HG03457 (cell line): ENCODE measurements around the gene PCAT6.
"Not testable (repeated sequence)": the region's sequence is repeated elsewhere in the genome, so short reads cannot be mapped to it uniquely, and the experiment has no call there.

Experiments
- ATAC-seq: cut with Tn5 transposase; IDR thresholded peaks from one replicate; pipeline ENCODE4 v1.9.1; 2021; ENCODE audit warnings: moderate number of reproducible peaks; ENCODE audit not compliant: unreplicated experiment

The PCAT6 gene

DNA sequence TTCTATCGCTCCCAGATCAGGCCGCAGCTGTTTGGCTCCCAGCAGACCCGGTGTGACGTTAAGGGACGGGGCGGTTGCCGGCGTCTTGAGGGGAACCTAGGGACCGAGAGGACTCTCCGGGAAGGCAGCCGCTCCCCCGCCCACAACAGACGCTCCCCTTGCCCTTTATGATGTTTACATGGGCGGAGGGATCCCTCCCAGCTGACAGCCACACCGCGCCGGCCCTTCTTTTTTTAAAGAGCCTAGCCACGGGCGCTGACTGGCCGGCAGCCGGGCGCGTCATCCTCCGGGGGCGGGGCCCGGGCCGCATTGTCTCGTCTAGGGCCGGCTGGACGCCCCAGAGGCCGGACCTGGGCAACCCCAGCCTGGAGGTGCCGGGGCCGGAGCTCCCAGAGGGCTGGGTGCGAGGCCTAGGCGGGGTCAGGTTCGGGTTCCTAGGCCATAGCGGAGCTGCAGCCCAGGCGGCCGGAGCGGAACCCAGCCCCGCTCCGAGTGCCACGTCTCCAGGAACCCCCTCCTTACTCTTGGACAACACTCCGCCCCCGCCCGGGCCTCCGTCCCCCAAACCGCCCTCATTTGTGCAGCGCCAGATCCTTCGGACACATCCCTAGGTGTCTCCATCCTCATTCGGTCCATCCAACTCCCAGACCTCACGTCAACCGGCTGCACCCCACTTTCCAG is at the start of gene PCAT6:
Gene PCAT6, plus strand, starts transcription at position 340 of the 681 bp plus-strand sequence.
- ATAC-seq, result peak; percentile 67

DNA sequence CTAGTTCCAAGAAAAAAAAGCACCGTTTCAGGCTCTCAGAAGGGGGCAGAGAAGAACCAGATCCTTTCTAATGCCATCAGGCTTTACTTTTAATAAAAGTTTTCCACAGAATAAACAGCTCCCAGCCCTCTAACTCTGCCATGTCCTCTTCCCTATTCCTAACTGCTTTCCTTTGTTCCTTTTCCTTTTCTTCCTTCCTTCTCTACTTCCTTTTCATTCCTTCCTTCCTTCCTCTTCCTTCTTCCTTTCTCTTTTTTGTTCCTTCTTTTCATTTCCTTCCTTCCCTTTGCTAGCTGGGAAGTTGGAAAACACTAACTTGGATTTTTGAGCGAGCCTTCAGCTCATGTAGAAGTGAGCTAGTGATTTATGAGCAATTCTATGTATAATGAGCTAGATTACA is 48.7 kb upstream of the PCAT6 start:
- ATAC-seq, result no peak

DNA sequence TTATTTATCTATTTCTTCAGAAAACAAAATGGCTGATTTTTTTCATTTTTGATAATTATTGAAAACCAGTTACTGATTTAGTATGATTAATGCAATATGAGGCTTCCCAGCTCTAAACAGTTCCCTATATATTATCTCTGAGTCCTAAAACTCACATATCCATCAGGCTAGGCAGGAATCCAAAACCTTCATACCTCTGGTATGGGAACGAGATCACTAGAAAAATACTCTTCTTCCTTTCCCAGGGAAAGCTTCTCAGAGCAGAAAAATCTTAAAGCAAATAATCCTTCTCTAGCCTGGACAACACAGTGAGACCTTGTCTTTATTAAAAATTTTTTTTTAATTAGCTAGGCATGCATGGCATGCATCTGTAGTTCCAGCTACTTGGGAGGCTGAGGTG is 45.0 kb upstream of the PCAT6 start:
- no peak for ATAC-seq

DNA sequence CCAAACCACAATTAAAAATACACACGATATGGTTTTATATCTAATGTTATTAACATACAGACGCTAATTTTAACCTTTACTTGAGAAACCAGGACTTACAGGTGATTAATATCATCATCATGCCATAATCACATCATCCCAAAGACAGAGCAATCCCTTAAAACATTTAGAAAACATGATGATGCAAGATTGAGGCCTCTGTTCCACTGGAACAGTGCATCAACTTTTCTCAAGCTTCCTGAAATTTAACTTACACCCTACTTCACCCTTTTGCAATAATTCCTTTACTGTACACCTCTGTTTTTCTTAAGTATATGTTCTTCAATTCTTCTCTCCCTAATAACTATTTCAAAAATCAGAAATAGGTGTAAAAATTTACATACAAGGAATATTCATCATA is 40.6 kb upstream of the PCAT6 start:
- no peak for ATAC-seq

DNA sequence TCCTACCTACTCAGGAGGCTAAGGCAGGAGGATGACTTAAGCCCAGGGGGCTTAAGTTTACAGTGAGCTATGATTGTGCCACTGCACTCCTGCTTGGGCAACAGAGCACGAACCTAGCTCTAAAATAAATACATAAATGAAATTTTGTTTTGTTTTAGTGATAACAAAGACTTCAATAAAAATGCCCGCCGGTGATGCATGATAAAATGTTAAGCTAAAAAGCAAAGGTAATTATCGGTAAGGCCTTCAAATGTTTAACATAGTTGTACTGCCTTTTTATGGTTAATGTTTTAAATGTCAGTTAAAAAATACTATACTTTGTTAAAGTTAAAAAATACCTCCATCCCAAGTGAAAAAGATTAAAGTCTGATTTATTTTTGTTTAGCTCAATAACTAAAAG is 29.6 kb upstream of the PCAT6 start:
- no peak for ATAC-seq

DNA sequence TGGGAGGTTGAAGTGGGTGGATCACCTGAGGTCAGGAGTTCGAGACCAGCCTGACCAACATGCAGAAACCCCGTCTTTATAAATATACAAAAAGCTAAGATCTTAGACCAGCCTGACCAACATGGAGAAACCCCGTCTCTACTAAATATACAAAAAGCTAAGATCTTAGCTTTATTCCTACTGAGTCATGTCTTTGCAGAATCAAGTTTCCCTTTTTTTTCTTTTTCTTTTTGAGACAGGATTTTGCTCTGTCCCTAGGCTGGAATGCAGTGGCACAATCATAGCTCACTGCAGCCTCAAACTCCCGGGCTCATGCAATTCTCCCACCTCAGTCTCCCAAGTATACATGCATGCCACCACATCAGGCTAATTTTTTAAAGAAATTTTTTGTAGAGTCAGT is 23.9 kb upstream of the PCAT6 start:
- ATAC-seq, result no peak

DNA sequence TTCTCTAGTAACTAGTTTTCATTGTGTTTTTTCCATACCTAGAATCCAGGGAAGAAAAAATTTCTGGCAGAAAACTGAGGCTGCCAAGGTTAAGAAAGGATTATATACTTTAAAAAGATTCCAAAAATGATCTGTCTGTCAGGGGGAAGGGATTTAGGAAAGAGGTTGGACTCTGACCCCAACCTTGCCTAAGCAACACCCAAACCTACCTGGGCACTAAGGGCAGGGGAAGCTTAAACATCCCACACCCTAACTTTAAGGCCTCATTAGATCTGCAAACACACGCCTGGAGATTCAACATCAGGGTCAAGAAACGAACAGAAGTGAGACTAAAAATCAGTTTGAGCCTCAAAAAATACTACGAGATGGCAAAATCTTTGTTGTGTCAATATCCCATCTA is 22.0 kb upstream of the PCAT6 start:
- no peak for ATAC-seq

DNA sequence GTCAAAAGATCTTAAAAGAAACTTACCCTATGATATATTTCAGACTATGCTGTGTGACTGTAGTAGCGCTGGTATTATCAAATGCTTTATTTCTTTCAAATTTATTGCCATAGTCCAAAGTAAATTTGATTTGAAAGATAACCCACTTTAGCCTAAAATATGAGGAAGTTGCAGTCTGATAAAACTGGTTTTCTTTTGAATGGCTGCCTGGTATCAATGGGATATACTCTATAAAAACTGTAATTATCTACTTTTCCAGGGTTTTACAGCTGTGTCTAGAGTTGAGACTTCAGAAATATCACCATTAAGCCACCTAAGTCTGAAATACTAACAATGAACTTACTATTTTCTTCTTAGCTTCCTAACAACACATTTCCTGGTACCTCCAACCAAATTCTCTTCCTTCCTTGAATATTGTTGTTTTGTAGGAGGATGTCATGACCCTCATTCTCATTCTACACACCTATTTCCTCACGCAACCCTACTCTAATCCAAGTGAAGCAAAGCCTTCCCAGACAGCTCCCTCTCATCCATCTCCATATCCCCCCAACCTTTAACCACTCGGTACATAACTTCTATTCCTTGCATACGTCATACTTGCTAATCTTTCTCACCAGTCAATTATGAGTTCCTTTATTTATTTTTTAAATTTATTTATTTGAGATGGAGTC is 19.5 kb upstream of the PCAT6 start:
- ATAC-seq, result no peak

DNA sequence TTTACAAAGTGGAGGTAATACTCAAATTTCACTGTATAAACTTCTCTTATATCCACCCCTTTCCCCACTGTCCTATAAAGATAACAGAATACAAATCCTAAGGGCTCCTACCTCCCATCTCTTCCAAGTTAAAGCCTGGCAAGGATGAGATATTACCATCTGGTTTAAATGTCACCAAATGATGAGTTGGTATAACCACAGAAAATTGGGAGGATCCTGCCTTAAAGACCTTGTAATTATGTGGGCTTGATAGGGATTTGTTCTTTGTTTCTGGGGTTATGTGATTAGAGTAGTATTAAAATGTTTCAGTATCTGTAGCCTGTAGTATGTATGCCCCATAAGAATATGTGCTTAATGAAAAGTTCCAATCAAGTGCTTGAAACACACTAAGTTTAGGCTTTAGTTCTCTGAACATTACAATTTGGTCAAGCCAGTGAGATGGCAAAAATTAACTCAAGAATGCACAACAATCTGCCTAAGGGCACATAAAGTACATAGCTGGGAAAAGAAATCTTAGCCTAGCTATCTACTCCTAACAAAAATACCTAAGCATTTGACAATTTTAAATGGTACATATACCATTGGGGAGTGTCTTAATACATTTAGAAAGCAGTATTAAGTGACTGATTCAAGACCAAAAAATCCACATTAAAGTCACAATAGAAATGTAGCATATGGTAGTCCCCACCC is 16.6 kb upstream of the PCAT6 start:
- no peak for ATAC-seq

DNA sequence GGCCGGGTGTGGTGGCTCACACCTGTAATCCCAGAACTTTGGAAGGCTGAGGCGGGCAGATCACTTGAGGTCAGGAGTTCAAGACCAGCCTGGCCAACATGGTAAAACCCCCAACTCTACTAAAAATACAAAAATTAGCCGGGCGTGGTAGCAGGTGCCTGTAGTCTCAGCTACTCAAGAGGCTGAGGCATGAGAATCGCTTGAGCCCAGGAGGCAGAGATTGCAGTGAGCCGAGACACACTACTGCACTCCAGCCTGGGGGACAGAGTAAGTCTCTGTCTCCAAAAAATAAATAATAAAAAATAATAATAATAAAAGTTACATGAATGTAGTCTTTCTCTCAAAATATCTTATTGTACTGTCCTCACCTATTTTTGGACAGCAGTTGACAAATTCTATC is 15.8 kb upstream of the PCAT6 start:
- not testable (repeated sequence) for ATAC-seq

DNA sequence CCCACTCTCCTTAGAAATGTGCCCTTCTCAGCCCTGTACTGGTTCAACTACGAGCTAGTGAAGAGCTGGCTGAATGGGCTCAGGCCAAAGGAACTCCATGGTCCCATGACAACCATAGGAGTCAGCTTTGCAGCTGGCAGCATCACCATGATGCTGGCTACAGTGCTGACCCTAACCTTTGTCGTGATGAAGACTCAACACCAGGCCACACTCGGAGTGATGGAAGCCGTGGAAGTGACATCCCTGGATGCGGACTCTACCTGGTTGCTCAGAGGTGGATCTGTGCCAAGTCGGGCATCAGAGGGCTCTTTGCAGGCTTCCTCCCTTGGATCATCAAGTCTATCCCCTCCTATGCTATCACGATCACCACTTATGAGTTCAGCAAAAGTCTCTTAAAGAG is 14.1 kb upstream of the PCAT6 start:
- ATAC-seq, result no peak

DNA sequence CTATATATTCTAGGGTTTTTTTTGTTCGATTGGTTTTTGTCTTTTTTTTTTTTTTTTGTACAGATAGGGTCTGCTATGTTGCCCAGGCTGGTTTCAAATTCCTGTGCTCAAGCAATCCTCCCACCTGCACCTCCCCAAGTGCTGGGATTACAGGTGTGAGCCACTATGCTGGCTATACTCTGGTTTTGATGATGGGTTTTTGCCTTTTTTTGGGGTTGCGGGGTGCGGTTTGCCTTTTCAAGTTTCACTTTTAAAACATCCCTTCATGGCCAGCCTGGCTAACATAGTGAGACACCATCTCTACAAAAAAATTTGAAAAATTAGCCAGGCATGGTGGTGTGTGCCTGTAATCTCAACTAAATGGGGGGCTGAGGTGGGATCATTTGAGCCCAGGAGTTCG is 12.5 kb upstream of the PCAT6 start:
- no peak for ATAC-seq

DNA sequence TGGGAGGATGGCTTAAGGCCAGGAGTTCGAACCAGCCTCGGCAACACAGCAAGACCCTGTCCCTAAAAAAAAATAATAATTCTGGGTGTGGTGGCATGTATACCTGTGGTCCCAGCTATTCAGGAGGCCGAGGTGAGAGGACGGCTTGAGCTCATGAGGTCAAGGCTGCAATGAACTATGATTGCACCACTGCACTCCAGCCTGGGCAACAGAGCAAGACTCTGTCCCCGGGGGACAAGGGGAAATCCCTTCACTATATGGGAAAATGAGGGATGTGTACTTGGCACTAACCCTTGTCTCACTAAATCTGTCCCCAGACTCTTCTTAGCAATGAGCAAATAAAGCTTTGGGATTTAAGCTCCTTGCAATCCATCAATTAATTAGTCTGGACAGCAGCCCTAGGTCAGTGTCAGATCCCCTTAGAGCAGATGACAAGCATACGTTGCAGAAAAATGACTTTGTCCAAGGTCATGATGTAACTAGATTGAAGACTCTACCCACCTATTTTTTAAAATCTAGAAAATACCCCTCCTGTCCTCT is 11.9 kb upstream of the PCAT6 start:
- ATAC-seq, result no peak

DNA sequence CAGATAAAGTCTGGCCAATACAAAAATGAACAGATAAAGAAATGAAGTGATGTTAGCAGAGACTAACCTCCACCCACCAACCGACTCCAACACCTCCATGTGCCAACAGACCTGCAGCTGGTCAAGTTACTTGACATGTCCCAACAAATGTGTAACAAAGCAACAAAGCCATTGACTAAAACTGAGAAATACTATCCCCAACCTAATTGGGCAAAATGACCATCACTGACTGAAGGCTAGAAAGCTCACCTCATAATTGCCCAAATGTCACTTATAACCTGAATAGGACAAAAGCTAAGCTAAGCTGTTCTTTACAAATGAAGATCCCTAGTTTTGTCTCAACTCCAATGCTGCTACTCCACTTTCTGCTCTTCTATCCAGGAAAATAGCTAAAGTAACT is 10.0 kb upstream of the PCAT6 start:
- no peak for ATAC-seq

DNA sequence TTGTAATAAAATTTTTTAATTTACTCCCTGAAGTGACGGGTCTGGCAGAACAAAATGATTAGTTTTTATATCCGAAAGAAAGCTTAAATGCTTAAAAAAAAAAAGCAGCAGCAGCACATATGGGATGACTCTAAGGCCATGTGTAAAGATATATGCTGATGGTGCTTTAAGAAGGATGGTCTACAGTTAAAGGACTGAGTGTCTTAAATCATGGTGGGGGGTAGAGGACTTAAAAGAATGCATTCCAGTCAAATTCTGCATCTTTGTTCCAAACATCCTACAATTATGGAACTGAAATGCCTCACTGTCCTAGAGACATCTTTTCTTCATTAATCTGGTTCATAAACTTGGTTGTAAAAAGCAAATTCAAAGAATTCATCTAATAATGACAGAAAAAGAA is 9.6 kb upstream of the PCAT6 start:
- ATAC-seq, result no peak

DNA sequence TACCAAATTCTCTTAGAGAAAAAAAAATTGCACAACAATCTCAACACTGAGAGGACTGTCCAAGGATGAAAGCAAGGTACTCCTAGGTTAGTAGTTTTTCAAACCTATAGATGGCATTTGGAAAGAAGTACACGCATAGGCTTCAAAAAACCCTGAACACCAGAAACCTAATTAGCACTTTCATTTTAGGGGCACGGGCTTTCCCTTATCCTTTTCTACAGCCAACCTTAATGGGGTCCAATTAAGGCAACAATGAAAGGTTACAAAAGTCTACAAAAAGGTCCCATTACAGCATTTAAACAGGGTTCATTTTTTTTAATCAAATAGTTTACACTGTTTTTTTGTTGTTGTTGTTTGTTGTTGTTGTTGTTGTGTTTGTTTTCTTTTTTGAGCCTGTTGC is 8.7 kb upstream of the PCAT6 start:
- ATAC-seq, result no peak

DNA sequence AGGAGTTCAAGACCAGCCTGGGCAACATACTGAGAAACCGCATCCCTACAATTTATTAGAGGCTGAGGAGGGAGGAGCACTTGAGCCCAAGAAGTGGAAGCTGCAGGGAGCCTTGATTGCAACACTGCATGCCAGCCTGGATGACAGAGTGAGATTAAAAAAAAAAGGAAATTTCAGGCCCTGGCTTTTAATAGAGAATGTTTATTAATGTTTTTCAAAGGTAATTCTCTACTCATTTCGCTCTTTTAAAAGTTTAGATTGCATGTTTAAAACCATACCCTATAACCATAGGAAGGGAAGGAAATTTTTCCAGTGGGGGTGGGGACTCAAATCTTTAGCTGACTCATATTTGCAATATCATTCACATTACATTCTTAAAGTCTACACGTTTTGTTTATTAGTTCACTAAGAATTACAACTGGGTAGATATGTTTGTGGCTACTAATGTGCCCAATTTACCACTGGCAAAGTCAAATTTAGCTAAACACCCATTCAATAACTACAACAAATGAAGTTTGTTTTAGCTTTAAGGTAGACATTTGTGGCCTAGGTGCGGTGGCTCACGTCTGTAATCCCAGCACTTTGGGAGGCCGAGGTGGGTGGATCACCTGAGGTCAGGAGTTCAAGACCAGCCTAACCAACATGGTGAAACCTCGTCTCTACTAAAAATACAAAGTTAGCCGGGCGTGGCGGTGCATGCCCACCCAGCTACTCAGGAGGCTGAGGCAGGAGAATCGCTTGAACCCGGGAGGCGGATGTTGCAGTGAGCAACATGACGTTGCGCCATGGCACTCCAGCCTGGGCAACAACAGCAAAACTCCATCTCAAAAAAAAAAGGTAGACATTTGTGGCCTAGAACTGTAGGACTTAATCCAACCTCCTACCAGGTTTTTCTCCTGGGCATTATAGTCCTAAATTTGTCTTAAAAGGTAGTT is 7.5 kb upstream of the PCAT6 start:
- ATAC-seq, result no peak

DNA sequence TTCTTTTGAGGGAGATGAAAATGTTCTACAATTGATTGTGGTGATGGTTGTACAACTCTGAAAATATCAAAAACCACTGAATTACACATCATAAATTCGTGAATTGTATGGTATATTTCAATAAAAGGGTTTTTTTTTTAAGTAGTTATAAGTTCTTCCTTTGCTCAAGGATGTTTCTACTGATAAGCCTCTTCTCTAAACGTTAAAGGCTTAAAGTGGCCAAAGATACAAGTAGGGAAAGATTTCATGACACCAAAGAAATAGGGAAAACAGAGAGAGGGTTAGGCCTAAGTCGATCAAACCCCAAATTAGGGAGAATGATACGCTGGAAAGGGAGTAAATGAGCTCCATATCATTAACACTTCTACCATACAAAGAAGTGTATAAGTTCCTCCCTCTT is 6.6 kb upstream of the PCAT6 start:
- no peak for ATAC-seq

DNA sequence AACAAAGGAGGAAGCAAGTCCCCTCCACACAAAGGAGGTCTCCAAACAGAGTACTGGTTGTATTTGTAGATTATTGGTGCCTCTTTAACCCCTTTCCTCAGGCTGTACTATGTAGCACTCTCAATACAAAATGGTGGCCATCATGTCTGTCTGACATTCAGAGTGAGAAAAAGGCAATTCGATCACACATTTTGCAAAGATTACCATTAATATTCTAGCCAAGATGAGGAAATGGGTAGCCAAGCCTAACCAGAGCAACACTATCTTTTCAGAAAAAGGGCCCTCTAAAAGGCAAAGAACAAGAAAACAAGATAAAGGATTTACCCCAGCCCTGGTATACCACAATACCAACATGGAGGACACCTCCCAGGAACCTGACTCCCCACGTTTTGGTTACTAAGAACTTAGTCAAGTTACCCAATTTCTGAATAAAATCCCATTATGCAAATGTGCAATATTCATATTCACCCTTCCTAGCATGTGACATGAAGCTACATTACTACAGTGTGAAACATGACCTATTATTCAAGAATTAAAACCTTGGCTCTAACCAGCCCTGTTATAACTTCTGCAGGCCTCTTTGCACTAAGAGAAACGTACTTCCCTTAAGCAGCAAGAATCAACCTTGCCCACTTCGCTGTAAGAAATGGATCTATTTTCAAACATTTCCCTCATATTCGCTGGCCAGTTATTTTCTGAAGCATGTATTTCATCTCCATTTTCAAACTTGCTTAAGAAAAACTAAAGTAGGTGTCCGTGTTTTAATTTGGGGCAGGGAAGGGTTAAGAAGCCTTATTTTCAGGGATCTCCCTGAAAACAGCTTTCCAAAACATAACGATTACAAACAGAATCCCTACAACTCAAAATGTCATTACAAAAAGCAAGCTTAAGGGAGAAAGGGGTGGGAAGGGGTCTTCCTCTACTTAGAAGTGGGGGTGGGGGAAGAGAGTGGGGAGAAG is 4.6 kb upstream of the PCAT6 start:
- ATAC-seq, result no peak
